22Rv1 (cell line): ENCODE measurements around the gene PLXND1.

Experiments used
- H3K27ac ChIP-seq: fragments of 450-650 bp; 2 replicates; pipeline ENCODE4 v1.5.1; 2017
- CTCF ChIP-seq: fragments of 450-650 bp; IDR thresholded peaks from 2 replicates; pipeline ENCODE4 v1.5.1; 2017; ENCODE audit warnings: mild to moderate bottlenecking
- ZFX ChIP-seq: fragments of 450-650 bp; IDR thresholded peaks from 2 replicates; pipeline ENCODE4 v1.6.1; 2017; ENCODE audit warnings: antibody characterized with exemption, borderline replicate concordance

Gene PLXND1

GRCh38 chr3:129533406-129533805 is 73.1 kb downstream of the PLXND1 start:
- TF ChIP-seq CTCF (no peak), ZFX (no peak)
- H3K27ac ChIP-seq: no peak overlapping the region

GRCh38 chr3:129532261-129532660 is 74.2 kb downstream of the PLXND1 start:
- no peak overlapping the region for H3K27ac ChIP-seq
- no peak for TF ChIP-seq CTCF

- TF ChIP-seq ZFX: no peak
- TF ChIP-seq CTCF: no peak
- no peak overlapping the region for H3K27ac ChIP-seq
These were observed 74.8 kb downstream of the PLXND1 start for GRCh38 chr3:129531699-129532098.

- no peak overlapping the region for H3K27ac ChIP-seq
- TF ChIP-seq CTCF: no peak
- no peak for TF ChIP-seq ZFX
These were observed 75.7 kb downstream of the PLXND1 start for GRCh38 chr3:129530821-129531220.

- no peak for TF ChIP-seq CTCF
- TF ChIP-seq ZFX: no peak
- H3K27ac ChIP-seq: no peak overlapping the region
These were observed 76.2 kb downstream of the PLXND1 start for GRCh38 chr3:129530251-129530791.

- H3K27ac ChIP-seq: no peak overlapping the region
These were observed 76.9 kb downstream of the PLXND1 start for GRCh38 chr3:129529436-129530210.

More at GRCh38 chr3:129529436-129530210, 76.9 kb downstream of the PLXND1 start:
- no peak for TF ChIP-seq CTCF
- no peak for TF ChIP-seq ZFX
